Memory B cell (primary cell): Measurements from ENCODE around the gene TPRX1.
"Not testable (repeated sequence)": the region's sequence is repeated elsewhere in the genome, so short reads cannot be mapped to it uniquely, and the experiment has no call there.

Source experiments
- ATAC-seq: fragments of 150-1000 bp; cut with Tn5 transposase; 2 replicates; pipeline ENCODE4 v1.10.0; 2021; ENCODE audit warnings: low read depth, mild to moderate bottlenecking, moderate library complexity
- DNase-seq, 2 donors: peaks; one replicate each; pipeline ENCODE4 v3.0.0; 2022; ENCODE audit warnings: low spot score in 2 of 2
- H3K27ac Mint-ChIP-seq: one replicate; pipeline ENCODE4 v1.8.0; 2022; ENCODE audit warnings: mild to moderate bottlenecking, moderate library complexity, mixed read lengths
- H3K27me3 Mint-ChIP-seq: one replicate; pipeline ENCODE4 v1.8.0; 2022; ENCODE audit warnings: mixed read lengths
- H3K36me3 Mint-ChIP-seq: one replicate; pipeline ENCODE4 v1.8.0; 2022; ENCODE audit warnings: mild to moderate bottlenecking, mixed read lengths
- H3K4me1 Mint-ChIP-seq: one replicate; pipeline ENCODE4 v1.8.0; 2022; ENCODE audit warnings: mixed read lengths
- H3K4me3 Mint-ChIP-seq: one replicate; pipeline ENCODE4 v1.8.0; 2022; ENCODE audit warnings: mild to moderate bottlenecking, moderate library complexity, mixed read lengths
- H3K9me3 Mint-ChIP-seq: one replicate; pipeline ENCODE4 v1.8.0; 2022; ENCODE audit warnings: mixed read lengths

Gene TPRX1, protein sequence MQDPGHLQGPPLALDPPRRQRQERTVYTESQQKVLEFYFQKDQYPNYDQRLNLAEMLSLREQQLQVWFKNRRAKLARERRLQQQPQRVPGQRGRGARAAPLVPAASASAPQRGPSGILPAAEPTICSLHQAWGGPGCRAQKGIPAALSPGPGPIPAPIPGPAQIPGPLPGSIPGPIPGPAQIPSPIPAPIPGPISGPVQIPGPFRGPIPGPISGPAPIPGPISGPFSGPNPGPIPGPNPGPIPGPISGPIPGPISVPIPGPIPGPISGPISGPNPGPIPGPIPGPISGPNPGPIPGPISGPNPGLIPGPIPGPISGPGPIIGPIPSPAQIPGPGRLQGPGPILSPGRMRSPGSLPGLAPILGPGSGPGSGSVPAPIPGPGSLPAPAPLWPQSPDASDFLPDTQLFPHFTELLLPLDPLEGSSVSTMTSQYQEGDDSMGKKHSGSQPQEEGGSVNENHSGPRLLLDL

DNA sequence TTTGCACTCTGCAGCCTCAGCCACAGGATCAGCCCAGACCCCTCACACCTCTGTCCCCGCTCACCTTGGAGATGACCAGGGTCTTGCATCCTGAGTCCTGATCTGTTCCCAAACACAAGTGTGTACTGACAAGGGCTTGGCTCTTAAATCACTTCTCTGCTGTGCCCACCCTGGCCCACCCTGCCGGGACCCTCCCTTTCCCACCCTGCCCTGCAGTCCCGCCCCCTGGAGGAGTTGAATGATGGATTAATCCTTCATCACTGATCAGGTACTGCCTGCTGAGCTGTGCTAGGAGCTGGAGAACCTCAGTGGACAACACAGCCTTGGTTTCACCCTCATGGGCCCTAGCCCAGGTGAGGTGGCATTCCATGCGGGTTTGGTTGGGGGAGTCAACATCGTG lies at the start of gene TPRX1:
TSS of gene TPRX1 (minus strand) at position 101 of the 400 bp plus-strand sequence. CDS start at position 89, 12 bp downstream.
- not testable (repeated sequence) for H3K4me1 Mint-ChIP-seq, H3K4me3 Mint-ChIP-seq, DNase-seq, H3K9me3 Mint-ChIP-seq, ATAC-seq, H3K36me3 Mint-ChIP-seq, H3K27ac Mint-ChIP-seq, H3K27me3 Mint-ChIP-seq

DNA sequence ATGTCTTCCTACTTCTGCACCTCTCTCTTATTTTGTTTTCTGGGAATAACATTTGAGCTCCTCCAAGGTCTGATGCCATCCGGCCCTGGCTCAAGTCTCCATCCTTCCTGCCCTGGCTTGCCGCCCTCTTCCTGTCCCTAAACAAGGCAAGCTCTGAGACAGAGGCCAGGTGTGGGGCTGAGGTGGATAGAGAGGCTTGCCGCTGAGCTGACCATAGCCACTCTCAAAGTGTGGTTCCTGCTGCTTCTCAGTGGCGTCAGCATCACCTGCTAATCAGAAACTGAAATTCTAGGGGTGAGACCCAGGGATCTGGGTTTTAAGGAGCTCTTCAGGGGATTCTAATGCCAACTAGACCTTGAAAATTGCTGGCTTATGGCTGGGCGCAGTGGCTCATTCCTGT lies 48.7 kb upstream of the TPRX1 start:
- no peak for DNase-seq
- ATAC-seq: no peak
- H3K27ac Mint-ChIP-seq: no peak overlapping the region
- peaks cover 19% of the 10 kb centered on the region for H3K27me3 Mint-ChIP-seq
- H3K36me3 Mint-ChIP-seq: peaks cover 2% of the 10 kb centered on the region
- H3K4me1 Mint-ChIP-seq: peaks cover 3% of the 10 kb centered on the region
- H3K4me3 Mint-ChIP-seq: no peak overlapping the region
- H3K9me3 Mint-ChIP-seq: peaks cover 4% of the 10 kb centered on the region

DNA sequence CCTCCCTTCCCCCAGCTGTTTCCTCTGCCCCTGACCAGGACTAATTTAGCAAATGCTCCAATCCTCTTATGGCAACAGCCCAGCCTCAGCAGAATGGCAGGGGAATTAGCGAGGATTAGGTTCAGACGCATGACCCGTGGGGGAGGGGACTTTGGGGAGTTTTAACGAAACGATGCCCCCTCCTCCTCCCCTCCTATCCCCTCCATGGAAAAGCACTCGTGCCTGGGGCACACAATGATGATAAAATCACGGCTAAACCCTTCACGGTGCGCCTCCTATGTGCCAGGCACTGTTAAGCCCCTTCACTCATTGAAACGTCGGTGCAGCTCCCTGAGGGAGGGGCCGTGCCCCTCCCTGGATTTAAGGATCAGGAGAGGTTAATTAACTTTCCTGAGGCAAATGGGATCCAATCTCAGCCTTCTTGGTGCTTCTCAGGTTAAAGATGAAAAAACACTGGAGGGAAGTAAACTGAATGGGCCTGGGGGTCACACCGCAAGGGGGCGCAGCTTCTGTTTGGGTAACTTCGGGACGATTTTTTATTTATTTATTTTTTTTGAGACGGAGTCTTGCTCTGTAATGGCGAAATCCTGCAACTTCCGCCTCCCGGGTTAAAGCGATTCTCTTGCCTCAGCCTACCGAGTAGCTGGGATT lies 44.6 kb upstream of the TPRX1 start:
- no peak for DNase-seq
- H3K36me3 Mint-ChIP-seq: peaks cover 2% of the 10 kb centered on the region
- no peak overlapping the region for H3K27ac Mint-ChIP-seq
- ATAC-seq: no peak
- H3K9me3 Mint-ChIP-seq: peaks cover 4% of the 10 kb centered on the region
- peaks cover 24% of the 10 kb centered on the region for H3K27me3 Mint-ChIP-seq
- no peak overlapping the region for H3K4me3 Mint-ChIP-seq
- peaks cover 3% of the 10 kb centered on the region for H3K4me1 Mint-ChIP-seq

DNA sequence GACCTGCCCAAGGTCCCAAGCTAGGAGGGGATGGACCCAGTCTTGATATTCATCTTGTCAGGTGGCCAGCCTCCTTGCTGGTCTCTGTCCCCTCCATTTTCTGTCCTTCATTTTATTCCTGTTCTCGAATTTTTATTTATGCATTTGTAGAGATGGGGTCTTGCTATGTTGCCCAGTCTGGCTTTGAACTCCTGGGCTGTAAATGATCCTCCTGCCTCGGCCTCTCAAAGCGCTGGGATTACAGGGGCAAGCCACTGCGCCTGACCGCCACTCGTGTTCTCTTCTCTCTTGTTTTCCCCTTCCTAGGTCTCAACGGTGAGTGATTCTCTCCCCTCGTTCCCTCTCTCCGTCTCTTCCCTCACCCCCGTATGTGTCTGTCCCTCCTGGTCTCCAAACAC lies 44.1 kb upstream of the TPRX1 start:
- Mint-ChIP-seq H3K9me3 (peaks cover 4% of the 10 kb centered on the region), H3K4me1 (peaks cover 3% of the 10 kb centered on the region), H3K27me3 (peaks cover 21% of the 10 kb centered on the region), H3K36me3 (peaks cover 2% of the 10 kb centered on the region), H3K4me3 (no peak overlapping the region), H3K27ac (no peak overlapping the region)
- DNase-seq (no peak), ATAC-seq (no peak)

DNA sequence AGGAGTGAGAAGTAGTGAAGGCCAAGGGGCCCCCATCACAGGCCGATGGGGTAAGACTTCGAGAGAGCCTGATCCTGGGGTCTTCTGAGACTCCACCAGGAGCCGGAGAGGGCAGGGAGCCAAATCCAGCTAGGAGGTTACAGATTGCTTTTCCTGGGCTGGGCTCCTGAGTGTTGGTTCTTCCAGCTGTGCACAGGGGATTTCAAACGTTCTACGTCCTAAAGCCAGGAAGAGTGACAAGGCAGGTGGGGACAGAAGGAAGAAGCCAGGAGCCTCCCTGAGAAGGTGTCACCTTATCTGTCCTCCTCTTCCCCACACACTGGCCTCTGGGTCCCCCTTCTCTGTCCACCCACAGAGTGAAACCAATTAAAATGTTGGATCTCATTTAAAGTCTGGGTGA lies 38.6 kb upstream of the TPRX1 start:
- no peak for ATAC-seq
- H3K4me3 Mint-ChIP-seq: no peak overlapping the region
- no peaks in the 10 kb centered on the region for H3K9me3 Mint-ChIP-seq
- no peak overlapping the region for H3K27ac Mint-ChIP-seq
- DNase-seq: no peak
- H3K27me3 Mint-ChIP-seq: peaks cover 18% of the 10 kb centered on the region
- no peaks in the 10 kb centered on the region for H3K36me3 Mint-ChIP-seq
- no peaks in the 10 kb centered on the region for H3K4me1 Mint-ChIP-seq

DNA sequence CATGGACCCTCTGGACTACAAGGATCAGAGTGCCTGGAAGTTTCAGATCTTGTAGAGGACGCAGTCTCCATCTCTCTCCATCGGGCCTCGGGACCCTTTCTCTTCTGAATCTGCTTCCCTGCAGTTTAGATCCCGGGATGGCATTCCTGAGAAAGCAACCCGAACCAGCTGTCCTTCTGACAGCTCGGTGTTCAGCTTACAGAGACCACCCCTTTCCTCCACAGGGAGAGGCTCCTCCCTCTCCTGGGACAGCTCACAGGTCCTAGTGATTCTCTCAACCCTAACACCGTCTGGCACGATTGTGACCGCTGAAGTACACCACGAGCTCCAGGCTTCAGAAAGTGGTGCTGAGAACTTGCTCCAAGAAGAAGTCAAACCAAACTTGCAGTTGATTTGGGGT lies 35.6 kb upstream of the TPRX1 start:
- no peaks in the 10 kb centered on the region for H3K9me3 Mint-ChIP-seq
- H3K4me3 Mint-ChIP-seq: no peak overlapping the region
- no peaks in the 10 kb centered on the region for H3K4me1 Mint-ChIP-seq
- no peaks in the 10 kb centered on the region for H3K36me3 Mint-ChIP-seq
- no peak overlapping the region for H3K27ac Mint-ChIP-seq
- ATAC-seq (no peak), DNase-seq (no peak)
- H3K27me3 Mint-ChIP-seq: peaks cover 14% of the 10 kb centered on the region

DNA sequence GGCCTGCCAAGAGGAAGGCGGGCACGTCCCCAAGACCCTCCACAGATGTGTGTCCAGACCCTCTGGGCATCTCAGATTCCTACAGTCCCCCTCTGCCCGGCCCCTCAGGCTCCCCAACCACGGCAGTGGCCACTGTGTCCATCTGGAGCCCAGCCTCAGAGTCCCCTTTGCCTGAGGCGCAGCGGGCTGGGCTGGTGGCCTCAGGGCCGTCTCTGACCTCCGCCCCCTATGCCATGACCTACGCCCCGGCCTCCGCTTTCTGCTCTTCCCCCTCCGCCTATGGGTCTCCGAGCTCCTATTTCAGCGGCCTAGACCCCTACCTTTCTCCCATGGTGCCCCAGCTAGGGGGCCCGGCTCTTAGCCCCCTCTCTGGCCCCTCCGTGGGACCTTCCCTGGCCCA lies 35.1 kb upstream of the TPRX1 start:
- no peak for DNase-seq
- ATAC-seq: no peak
- Mint-ChIP-seq H3K4me3 (no peak overlapping the region), H3K36me3 (no peaks in the 10 kb centered on the region), H3K4me1 (no peaks in the 10 kb centered on the region), H3K27ac (no peak overlapping the region), H3K9me3 (no peaks in the 10 kb centered on the region), H3K27me3 (peaks cover 14% of the 10 kb centered on the region)

DNA sequence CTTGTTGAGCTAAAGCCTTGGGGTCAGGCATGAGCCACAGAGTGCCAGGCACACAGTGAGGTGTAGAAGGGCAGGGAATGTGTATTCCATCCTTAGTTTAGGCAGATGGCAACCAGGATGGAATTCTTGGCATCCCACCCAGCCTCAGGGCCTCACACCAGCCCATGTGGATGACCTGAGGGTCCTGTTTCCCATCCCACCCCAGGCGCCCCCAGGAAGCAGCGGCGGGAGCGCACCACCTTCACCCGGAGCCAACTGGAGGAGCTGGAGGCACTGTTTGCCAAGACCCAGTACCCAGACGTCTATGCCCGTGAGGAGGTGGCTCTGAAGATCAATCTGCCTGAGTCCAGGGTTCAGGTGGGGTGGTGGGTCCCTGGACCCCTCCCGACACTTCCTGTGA lies 31.7 kb upstream of the TPRX1 start:
- H3K9me3 Mint-ChIP-seq: no peaks in the 10 kb centered on the region
- H3K4me3 Mint-ChIP-seq: no peak overlapping the region
- no peak for DNase-seq
- ATAC-seq: no peak
- H3K27ac Mint-ChIP-seq: no peak overlapping the region
- H3K36me3 Mint-ChIP-seq: no peaks in the 10 kb centered on the region
- H3K27me3 Mint-ChIP-seq: peaks cover 2% of the 10 kb centered on the region
- no peaks in the 10 kb centered on the region for H3K4me1 Mint-ChIP-seq

DNA sequence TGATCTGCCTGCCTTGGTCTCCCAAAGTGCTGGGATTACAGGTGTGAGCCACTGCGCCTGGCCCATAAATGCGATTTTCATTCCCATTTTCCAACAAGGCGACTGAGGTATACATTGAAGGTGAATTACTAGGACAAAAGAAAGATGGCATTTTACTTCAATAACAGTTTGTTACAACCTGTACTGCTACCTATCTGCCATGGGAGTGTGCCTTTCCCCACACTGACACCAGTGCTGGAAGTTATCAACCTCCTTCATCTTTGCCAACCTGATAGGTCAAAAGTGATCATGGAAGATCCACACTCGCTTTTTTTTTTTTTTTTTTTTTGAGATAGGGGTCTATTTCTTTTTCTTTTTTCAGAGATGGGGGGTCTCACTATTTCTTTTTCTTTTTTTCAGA lies 28.4 kb upstream of the TPRX1 start:
- H3K27me3 Mint-ChIP-seq: peaks cover 2% of the 10 kb centered on the region
- H3K9me3 Mint-ChIP-seq: no peaks in the 10 kb centered on the region
- no peaks in the 10 kb centered on the region for H3K36me3 Mint-ChIP-seq
- DNase-seq (no peak), ATAC-seq (no peak)
- no peak overlapping the region for H3K4me3 Mint-ChIP-seq
- H3K27ac Mint-ChIP-seq: no peak overlapping the region
- H3K4me1 Mint-ChIP-seq: no peaks in the 10 kb centered on the region

DNA sequence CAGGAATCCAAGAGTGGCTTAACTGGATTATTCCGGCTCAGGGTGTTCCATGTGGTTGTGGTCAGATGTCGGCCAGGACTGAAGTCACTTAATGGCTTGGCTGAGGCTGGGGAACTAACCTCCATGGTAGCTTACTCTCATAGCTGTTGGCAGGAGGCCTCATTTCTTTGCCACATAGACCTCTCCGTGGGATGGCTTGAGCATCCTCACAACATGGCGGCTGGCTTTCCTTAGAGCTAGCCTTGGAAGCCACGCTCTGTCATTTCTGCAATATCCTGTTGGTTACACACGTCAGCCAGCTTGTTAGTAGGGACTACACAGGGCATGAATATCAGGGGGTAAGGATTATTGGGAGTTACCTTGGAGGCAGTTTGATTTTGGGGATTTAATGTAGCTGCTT lies 22.4 kb upstream of the TPRX1 start:
- Mint-ChIP-seq H3K4me3 (no peak overlapping the region), H3K4me1 (no peaks in the 10 kb centered on the region), H3K27ac (no peak overlapping the region), H3K36me3 (no peaks in the 10 kb centered on the region), H3K9me3 (peaks cover 2% of the 10 kb centered on the region), H3K27me3 (peaks cover 8% of the 10 kb centered on the region)
- no peak for DNase-seq
- ATAC-seq: no peak

DNA sequence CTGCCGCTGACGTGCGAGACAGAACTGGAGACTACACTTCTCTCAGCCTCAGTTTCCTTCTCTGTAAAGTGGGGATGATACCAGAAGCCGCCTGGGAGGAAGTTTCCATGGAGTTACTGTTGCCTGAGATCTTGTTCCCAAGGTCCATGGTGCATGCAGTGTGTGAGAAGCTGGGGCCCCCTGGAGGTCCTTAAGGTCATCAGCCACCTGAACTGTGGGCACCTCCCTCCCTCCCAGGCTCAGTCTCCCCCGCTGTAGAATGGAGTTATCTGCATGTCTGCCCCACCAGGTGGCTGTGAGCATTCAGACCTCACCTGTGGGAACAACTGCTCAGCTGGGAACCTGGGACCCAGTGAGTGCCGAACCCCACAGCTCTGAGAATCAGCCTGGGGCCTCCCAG lies 20.0 kb upstream of the TPRX1 start:
- Mint-ChIP-seq H3K4me1 (peaks cover 8% of the 10 kb centered on the region), H3K9me3 (peaks cover 2% of the 10 kb centered on the region), H3K27ac (no peak overlapping the region), H3K4me3 (no peak overlapping the region), H3K27me3 (peaks cover 21% of the 10 kb centered on the region), H3K36me3 (no peaks in the 10 kb centered on the region)
- ATAC-seq (no peak), DNase-seq (no peak)

DNA sequence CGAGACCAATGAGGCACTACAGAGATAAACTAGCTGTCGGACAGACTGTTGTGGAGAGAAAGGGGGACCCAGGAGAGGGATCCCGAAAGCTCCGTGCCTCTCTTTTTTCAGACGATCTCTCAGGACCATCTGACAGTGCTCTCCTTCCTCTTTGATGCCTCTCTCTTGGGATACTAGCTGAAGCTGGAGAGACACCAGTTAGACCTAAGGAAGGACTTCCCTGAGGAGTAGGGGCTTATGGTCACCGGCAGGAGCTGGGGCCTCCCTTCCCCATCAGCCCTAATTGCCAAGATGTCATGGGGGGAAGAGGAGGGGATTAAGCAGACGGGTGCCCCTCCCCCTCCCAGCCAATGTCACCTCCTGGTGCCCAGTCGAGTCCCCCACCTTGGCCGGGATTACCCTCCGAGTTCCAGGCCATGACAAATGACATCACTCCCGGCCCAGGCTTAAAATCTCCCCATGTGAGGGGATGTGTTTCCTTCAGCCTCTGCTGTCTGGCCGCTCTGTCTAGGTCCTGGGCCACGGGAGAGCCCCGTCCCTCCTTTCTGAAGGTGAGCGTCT lies 17.2 kb upstream of the TPRX1 start, which contains the start of gene CRX:
TSS of gene CRX (plus strand) at position 478 of the 561 bp plus-strand sequence. CDS start 12,507 bp downstream, outside the sequence.
- Mint-ChIP-seq H3K27ac (no peak within 1 kb of the TSS), H3K4me1 (peaks cover 8% of the 10 kb centered on the region), H3K9me3 (peaks cover 2% of the 10 kb centered on the region), H3K27me3 (peaks cover 33% of the 10 kb centered on the region), H3K36me3 (no peaks in the 10 kb centered on the region), H3K4me3 (no peak within 1 kb of the TSS)
- DNase-seq: no peak
- no peak for ATAC-seq

DNA sequence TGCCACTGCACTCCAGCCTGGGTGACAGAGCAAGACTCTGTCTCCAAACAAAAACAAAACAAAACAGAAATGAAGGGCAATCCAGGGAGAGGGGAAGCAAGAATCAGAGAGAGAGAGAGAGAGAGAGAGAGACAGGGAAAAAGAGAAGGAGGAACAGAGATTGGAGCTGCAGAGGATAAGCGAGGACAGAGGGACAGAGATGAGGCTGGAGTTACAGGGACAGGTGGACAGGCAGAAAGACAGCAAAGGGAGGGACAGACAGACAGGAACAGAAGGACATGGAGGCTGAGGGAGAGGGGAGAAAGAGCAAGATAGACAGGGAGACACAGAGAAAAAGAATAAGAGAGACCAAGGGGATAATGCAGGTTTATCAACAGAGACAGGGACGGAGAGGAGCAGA lies 16.1 kb upstream of the TPRX1 start:
- ATAC-seq: no peak

DNA sequence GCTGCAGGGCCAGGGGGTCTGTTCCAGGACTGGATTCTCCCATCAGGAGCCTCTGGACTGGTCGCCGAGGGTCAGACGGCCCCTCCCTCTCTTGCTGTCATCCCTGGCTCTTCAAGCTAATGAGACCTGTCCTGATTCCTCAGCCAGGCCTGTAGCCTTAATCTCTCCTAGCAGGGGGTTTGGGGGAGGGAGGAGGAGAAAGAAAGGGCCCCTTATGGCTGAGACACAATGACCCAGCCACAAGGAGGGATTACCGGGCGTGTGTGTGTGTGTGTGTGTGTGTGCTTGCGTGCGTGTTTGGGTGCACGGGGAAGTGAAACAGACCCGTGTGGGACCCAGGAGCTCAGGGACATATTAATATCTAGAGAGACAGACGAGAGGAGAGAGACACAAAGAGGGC lies 15.5 kb upstream of the TPRX1 start:
- Mint-ChIP-seq H3K27me3 (peaks cover 33% of the 10 kb centered on the region), H3K4me3 (no peak overlapping the region), H3K27ac (no peak overlapping the region), H3K36me3 (no peaks in the 10 kb centered on the region), H3K9me3 (peaks cover 2% of the 10 kb centered on the region), H3K4me1 (peaks cover 8% of the 10 kb centered on the region)
- ATAC-seq (peak; percentile 65), DNase-seq (no peak)

More for the DNA sequence above, 16.1 kb upstream of the TPRX1 start:
- peaks cover 2% of the 10 kb centered on the region for H3K9me3 Mint-ChIP-seq
- H3K27ac Mint-ChIP-seq: no peak overlapping the region
- H3K36me3 Mint-ChIP-seq: no peaks in the 10 kb centered on the region
- no peak overlapping the region for H3K4me3 Mint-ChIP-seq
- no peak for DNase-seq
- H3K4me1 Mint-ChIP-seq: peaks cover 8% of the 10 kb centered on the region
- peaks cover 33% of the 10 kb centered on the region for H3K27me3 Mint-ChIP-seq
